ENCODE measurements around the gene PHEX. TPM values are rescaled to one million over a fixed set of nuclear protein-coding genes. Genes with fewer than 3 reads are reported as not detected.

PHEX gene
- total RNA-seq, 1 experiment from 2014 or later: 0.27 TPM

- H3K4me2 ChIP-seq (ENCODE audit: low read length): no peak overlapping the region
- H4K20me1 ChIP-seq (ENCODE audit: insufficient read depth): no peaks in the 10 kb centered on the region
- POLR2A ChIA-PET: no interaction called here
- RAD21 ChIA-PET (ENCODE audit: low non-redundant PET in 1 of 2, low total read pairs in 2 of 2, uncharacterized antibody in 2 of 2, unreplicated experiment in 2 of 2): no interaction called here
- no TSS peak for BruUV-seq (replicated peaks)
- H2AFZ ChIP-seq (ENCODE audit: low read depth, low read length, poor library complexity, severe bottlenecking): no peak overlapping the region
- H3K9me2 ChIP-seq (ENCODE audit: insufficient read depth): no peaks in the 10 kb centered on the region
- ATAC-seq: no peak
- no peak overlapping the region for H3K27ac ChIP-seq (ENCODE audit: low read depth, low read length)
- H3K9me3 ChIP-seq (ENCODE audit: control insufficient read depth in 1 of 2, insufficient read depth in 1 of 2, low read depth in 1 of 2, low read length in 2 of 2): no peaks in the 10 kb centered on the region
- no peak for DNase-seq (ENCODE audit: low read depth, low spot score)
- H3K36me3 ChIP-seq (ENCODE audit: control insufficient read depth in 1 of 2, insufficient read depth in 2 of 2, low read length in 2 of 2): no peaks in the 10 kb centered on the region
- CTCF ChIA-PET: no interaction called here
- no peak overlapping the region for H3K9ac ChIP-seq (ENCODE audit: low read length)
- intact Hi-C loops (cut with micrococcal nuclease): no loop called here
- H3K4me1 ChIP-seq (ENCODE audit: control insufficient read depth in 1 of 2, insufficient read depth in 2 of 2, low read length in 2 of 2): no peaks in the 10 kb centered on the region
- no peaks in the 10 kb centered on the region for H3K27me3 ChIP-seq (ENCODE audit: insufficient read depth, low read length)
- no peak overlapping the region for H3K4me3 ChIP-seq (replicated peaks in 1 of 2; ENCODE audit: low read depth in 1 of 2, low read length in 2 of 2)
- TF ChIP-seq ELF1 (IDR thresholded peaks at IDR 0.05; ENCODE audit: borderline replicate concordance, low read depth) (no peak), REST (IDR thresholded peaks at IDR 0.05; ENCODE audit: low read depth) (no peak), EZH2 (IDR thresholded peaks at IDR 0.05) (no peak), POLR2AphosphoS5 (IDR thresholded peaks at IDR 0.05; ENCODE audit: low read depth, low read length) (no peak), JUND (IDR thresholded peaks at IDR 0.05) (no peak), YY1 (IDR thresholded peaks at IDR 0.05; ENCODE audit: extremely low read depth, insufficient replicate concordance, low read depth, low read length) (no peak), SIN3A (IDR thresholded peaks at IDR 0.05; ENCODE audit: low read depth) (no peak), SP1 (IDR thresholded peaks at IDR 0.05; ENCODE audit: low read depth) (no peak), TCF7L2 (IDR thresholded peaks at IDR 0.05; ENCODE audit: borderline replicate concordance, extremely low read depth, insufficient read depth, insufficient read length) (no peak)
- TF ChIP-seq, protein P1, sequence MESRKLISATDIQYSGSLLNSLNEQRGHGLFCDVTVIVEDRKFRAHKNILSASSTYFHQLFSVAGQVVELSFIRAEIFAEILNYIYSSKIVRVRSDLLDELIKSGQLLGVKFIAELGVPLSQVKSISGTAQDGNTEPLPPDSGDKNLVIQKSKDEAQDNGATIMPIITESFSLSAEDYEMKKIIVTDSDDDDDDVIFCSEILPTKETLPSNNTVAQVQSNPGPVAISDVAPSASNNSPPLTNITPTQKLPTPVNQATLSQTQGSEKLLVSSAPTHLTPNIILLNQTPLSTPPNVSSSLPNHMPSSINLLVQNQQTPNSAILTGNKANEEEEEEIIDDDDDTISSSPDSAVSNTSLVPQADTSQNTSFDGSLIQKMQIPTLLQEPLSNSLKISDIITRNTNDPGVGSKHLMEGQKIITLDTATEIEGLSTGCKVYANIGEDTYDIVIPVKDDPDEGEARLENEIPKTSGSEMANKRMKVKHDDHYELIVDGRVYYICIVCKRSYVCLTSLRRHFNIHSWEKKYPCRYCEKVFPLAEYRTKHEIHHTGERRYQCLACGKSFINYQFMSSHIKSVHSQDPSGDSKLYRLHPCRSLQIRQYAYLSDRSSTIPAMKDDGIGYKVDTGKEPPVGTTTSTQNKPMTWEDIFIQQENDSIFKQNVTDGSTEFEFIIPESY (IDR thresholded peaks at IDR 0.05; ENCODE audit: extremely low read depth, insufficient replicate concordance, low read length): no peak
- TF ChIP-seq, protein P2, sequence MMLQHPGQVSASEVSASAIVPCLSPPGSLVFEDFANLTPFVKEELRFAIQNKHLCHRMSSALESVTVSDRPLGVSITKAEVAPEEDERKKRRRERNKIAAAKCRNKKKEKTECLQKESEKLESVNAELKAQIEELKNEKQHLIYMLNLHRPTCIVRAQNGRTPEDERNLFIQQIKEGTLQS (IDR thresholded peaks at IDR 0.05): no peak
- no peaks in the 10 kb centered on the region for H3K79me2 ChIP-seq (ENCODE audit: insufficient read depth, low read length)
These were observed 15.3 kb downstream of the PHEX start for GRCh38 chrX:22047468-22047867.

Data from HCT116 (cell line).